ENCODE results near the gene TMOD3. TPM values are rescaled to one million over a fixed set of nuclear protein-coding genes. Genes with fewer than 3 reads are reported as not detected.

The TMOD3 gene
- total RNA-seq, 6 experiments from 2014 or later: 56.4 to 68.8 (median 59.9) TPM

DNA sequence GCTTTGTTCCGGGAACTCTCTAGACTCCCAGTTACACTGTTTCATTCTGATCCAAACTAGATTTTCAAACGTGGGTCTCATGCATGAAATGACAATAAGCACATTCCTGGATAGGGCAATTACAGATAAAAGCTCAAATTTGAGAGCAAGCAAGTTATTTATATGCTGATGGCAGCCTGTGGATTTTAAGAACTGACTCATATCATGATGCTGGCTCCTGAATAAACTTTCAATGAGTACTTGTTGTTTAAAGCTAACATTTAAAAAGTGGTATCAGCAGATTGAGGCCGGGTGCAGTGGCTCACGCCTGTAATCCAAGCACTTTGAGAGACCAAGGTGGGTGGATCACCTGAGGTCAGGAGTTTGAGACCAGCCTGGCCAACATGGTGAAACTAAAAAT lies 75.5 kb downstream of the TMOD3 start:
- Mint-ChIP-seq H3K27ac (peak overlapping the region; percentile 63), H3K9me3 (no peaks in the 10 kb centered on the region), H3K27me3 (ENCODE audit: insufficient read depth) (peaks cover 3% of the 10 kb centered on the region; the same call in 1 of the 2 replicates), H3K4me1 (ENCODE audit: low read depth) (peaks cover 49% of the 10 kb centered on the region), H3K4me3 (peak overlapping the region; percentile 66), H3K36me3 (ENCODE audit: low read depth) (peaks cover 43% of the 10 kb centered on the region)
- peak; percentile 28 for DNase-seq
- TF ChIP-seq, protein P1, sequence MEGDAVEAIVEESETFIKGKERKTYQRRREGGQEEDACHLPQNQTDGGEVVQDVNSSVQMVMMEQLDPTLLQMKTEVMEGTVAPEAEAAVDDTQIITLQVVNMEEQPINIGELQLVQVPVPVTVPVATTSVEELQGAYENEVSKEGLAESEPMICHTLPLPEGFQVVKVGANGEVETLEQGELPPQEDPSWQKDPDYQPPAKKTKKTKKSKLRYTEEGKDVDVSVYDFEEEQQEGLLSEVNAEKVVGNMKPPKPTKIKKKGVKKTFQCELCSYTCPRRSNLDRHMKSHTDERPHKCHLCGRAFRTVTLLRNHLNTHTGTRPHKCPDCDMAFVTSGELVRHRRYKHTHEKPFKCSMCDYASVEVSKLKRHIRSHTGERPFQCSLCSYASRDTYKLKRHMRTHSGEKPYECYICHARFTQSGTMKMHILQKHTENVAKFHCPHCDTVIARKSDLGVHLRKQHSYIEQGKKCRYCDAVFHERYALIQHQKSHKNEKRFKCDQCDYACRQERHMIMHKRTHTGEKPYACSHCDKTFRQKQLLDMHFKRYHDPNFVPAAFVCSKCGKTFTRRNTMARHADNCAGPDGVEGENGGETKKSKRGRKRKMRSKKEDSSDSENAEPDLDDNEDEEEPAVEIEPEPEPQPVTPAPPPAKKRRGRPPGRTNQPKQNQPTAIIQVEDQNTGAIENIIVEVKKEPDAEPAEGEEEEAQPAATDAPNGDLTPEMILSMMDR (IDR thresholded peaks at IDR 0.05): no peak

DNA sequence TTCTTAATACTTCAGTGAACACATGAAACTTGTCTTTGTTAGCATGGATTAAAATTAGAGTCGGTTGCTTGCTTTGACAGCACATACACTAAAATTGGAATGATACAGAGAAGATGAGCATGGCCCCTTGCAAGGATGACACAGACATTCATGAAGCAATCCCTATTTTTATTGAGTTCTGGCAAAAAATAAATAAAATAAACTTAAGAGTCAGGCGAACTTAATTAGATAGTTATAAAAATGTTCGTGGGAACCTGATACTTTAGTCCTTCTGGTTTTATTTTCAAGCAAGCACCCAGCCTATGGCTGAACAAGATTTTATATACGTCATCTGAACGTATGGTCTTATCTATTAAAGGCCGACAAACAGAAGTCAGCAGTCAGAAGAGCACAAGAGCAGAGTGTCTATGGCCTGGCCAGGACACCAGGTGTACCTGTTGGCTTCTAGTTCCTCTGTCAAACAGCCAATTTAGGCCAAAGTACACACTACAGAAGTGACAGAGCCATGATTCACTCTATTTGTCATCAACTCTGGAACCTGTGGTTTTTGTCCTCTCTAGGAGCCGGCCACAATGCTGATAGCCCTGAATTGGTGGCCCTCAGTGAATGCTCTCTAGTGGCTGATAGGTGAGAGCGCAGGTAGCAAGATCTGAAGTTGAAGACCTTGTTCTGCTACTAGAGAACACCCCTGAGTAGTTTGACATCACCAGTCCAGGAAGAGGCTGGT lies 77.8 kb downstream of the TMOD3 start:
- TF ChIP-seq, protein P1 (IDR thresholded peaks at IDR 0.05): peak; percentile 56
- H3K4me1 Mint-ChIP-seq (ENCODE audit: low read depth): peaks cover 49% of the 10 kb centered on the region
- no peaks in the 10 kb centered on the region for H3K9me3 Mint-ChIP-seq
- H3K36me3 Mint-ChIP-seq (ENCODE audit: low read depth): peaks cover 23% of the 10 kb centered on the region
- peak overlapping the region; percentile 64 for H3K27ac Mint-ChIP-seq
- H3K27me3 Mint-ChIP-seq (ENCODE audit: insufficient read depth): peaks cover 3% of the 10 kb centered on the region; the same call in 1 of the 2 replicates
- H3K4me3 Mint-ChIP-seq: no peak overlapping the region
- DNase-seq: peak; percentile 67

DNA sequence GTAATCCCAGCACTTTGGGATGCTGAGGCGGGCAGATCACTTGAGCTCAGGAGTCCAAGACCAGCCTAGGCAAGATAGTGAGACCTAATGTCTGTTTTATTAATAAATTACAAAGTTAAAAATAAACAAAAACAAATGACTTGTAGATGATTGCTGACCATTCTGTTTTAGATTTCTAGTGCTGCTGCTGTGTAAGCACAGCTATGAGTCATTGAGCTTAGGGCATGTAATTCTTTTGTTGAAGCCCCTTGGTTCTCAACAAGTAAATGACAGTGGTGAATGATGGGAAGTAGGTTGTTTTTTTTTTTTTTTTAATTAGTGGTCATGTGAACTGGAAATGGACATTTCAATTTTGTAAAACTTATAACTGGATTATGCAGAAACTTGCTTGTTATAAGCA lies 78.9 kb downstream of the TMOD3 start:
- peaks cover 3% of the 10 kb centered on the region; the same call in 1 of the 2 replicates for H3K27me3 Mint-ChIP-seq (ENCODE audit: insufficient read depth)

DNA sequence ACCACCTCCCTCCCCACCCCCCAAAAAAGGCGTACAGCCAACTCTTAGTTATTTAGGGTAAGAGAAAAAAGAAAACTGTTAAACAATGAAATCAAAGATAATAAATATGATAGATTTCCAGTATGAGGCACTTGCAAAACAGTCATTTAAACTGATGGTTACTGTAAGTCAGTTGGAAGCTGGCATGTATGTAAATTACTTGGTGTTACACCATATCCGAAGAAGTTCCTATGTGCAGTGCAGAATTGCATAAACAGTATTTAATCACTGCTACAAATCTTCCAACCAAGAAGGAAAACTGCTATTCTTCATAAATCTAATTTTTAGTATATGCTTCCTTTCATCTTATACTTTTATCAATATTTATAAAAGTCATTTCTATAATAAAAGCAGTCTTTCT lies 80.1 kb downstream of the TMOD3 start:
- peaks cover 38% of the 10 kb centered on the region for H3K4me1 Mint-ChIP-seq (ENCODE audit: low read depth)
- TF ChIP-seq, protein P1 (IDR thresholded peaks at IDR 0.05): no peak
- no peak for DNase-seq
- no peak overlapping the region for H3K4me3 Mint-ChIP-seq
- H3K9me3 Mint-ChIP-seq: no peaks in the 10 kb centered on the region
- no peak overlapping the region for H3K27ac Mint-ChIP-seq
- H3K36me3 Mint-ChIP-seq (ENCODE audit: low read depth): peaks cover 19% of the 10 kb centered on the region
- peaks cover 3% of the 10 kb centered on the region; the same call in 1 of the 2 replicates for H3K27me3 Mint-ChIP-seq (ENCODE audit: insufficient read depth)

More for the DNA sequence above, 78.9 kb downstream of the TMOD3 start:
- Mint-ChIP-seq H3K9me3 (no peaks in the 10 kb centered on the region), H3K36me3 (ENCODE audit: low read depth) (peaks cover 19% of the 10 kb centered on the region), H3K4me3 (no peak overlapping the region), H3K4me1 (ENCODE audit: low read depth) (peaks cover 49% of the 10 kb centered on the region), H3K27ac (no peak overlapping the region)
- TF ChIP-seq, protein P1 (IDR thresholded peaks at IDR 0.05): no peak
- DNase-seq: peak; percentile 35

DNA sequence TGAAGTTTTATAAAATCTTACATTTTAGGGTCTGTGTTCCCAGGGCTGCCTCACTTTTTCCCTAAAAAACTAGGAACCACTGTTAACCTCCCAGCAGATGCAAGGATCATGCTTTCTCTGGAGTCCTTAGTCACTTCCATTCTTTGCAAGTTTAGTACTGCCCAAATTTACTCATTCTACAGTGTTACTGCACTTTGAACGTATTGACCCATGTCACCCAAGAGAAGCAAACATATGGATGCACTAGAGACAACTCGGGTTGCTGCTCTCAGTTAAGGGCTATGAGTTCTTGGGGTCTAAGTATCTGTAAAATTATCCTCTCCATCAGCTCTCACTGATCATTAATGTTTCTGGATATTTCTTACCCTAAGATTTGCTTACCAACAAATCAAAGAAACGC lies 83.1 kb downstream of the TMOD3 start:
- no peaks in the 10 kb centered on the region for H3K9me3 Mint-ChIP-seq
- TF ChIP-seq, protein P1 (IDR thresholded peaks at IDR 0.05): no peak
- no peak overlapping the region for H3K27ac Mint-ChIP-seq
- H3K4me3 Mint-ChIP-seq: no peak overlapping the region
- DNase-seq: no peak
- peaks cover 8% of the 10 kb centered on the region for H3K36me3 Mint-ChIP-seq (ENCODE audit: low read depth)
- H3K27me3 Mint-ChIP-seq (ENCODE audit: insufficient read depth): no peaks in the 10 kb centered on the region
- peaks cover 12% of the 10 kb centered on the region for H3K4me1 Mint-ChIP-seq (ENCODE audit: low read depth)
